ENCODE data around the gene NCOA3. TPM values are rescaled to one million over a fixed set of nuclear protein-coding genes. Genes with fewer than 3 reads are reported as not detected.

Gene NCOA3
- total RNA-seq, 1 experiment from 2014 or later, result 25.9 TPM

DNA sequence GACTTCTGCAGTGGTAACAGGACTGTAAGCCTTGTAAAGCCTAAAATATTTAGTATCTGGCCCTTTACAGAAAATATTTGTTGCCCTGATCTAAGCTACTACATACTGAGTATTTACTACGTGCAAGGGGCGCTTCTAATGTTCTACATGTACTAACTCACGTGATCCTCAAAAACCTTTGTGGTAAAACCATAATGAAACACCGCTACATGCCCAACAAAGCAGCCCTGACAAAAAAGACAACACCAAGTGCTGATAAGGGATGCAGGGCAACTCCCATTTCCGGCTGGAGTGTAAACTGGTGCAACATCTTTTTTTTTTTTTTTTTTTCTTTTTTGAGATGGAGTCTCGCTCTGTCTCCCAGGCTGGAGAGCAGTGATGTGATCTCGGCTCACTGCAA is 198.6 kb downstream of the NCOA3 start:
- Histone ChIP-seq H3K36me3 (ENCODE audit: control insufficient read depth in 1 of 2, insufficient read depth in 2 of 2, low read length in 2 of 2) (no peaks in the 10 kb centered on the region), H2AFZ (ENCODE audit: low read depth, low read length, poor library complexity, severe bottlenecking) (no peak overlapping the region), H3K79me2 (ENCODE audit: insufficient read depth, low read length) (no peaks in the 10 kb centered on the region), H4K20me1 (ENCODE audit: insufficient read depth) (no peaks in the 10 kb centered on the region), H3K9ac (ENCODE audit: low read length) (no peak overlapping the region), H3K4me1 (ENCODE audit: control insufficient read depth in 1 of 2, insufficient read depth in 2 of 2, low read length in 2 of 2) (peaks cover 2 to 8% of the 10 kb centered on the region in 2 experiments; a peak in 3 of 4 replicates), H3K9me2 (ENCODE audit: insufficient read depth) (no peaks in the 10 kb centered on the region), H3K4me3 (replicated peaks in 1 of 2; ENCODE audit: low read depth in 1 of 2, low read length in 2 of 2) (no peak overlapping the region), H3K4me2 (ENCODE audit: low read length) (no peak overlapping the region), H3K27me3 (ENCODE audit: insufficient read depth, low read length) (no peaks in the 10 kb centered on the region), H3K9me3 (ENCODE audit: control insufficient read depth in 1 of 2, insufficient read depth in 1 of 2, low read depth in 1 of 2, low read length in 2 of 2) (no peaks in the 10 kb centered on the region), H3K27ac (ENCODE audit: low read depth, low read length) (no peak overlapping the region)
- ChIA-PET RAD21 (ENCODE audit: low non-redundant PET in 1 of 2, low total read pairs in 2 of 2, uncharacterized antibody in 2 of 2, unreplicated experiment in 2 of 2) (no interaction called here), POLR2A (no interaction called here), CTCF (no interaction called here)
- intact Hi-C loops (cut with micrococcal nuclease), result no loop called here
- ATAC-seq, result no peak
- no TSS peak for BruUV-seq (replicated peaks)
- no peak for DNase-seq (ENCODE audit: low read depth, low spot score)
- no peak for TF ChIP-seq EZH2phosphoT487 (IDR thresholded peaks at IDR 0.05; ENCODE audit: borderline replicate concordance)

DNA sequence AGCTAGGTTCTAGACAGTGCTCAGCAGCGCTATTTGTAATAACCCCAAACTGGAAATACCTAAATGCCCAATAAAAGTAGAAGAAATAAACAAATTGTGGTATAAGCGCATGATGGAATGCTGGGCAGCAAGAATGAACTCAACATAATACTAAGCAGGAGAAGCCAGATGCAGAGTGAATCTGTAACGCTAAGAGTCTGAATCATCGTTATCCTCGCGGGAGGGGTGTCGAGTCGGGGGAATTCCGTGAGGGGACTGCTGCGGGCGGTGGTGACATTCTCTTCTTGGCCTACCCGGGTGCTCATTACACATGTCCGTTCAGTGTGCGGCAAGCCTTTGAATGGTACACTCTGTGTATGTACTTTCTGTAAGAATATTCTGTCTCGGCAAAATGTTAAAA is 199.9 kb downstream of the NCOA3 start:
- CTCF ChIA-PET, result no interaction called here
- no peak overlapping the region for H3K27ac ChIP-seq (ENCODE audit: low read depth, low read length)
- no peak for ATAC-seq
- no peak overlapping the region for H2AFZ ChIP-seq (ENCODE audit: low read depth, low read length, poor library complexity, severe bottlenecking)
- RAD21 ChIA-PET (ENCODE audit: low non-redundant PET in 1 of 2, low total read pairs in 2 of 2, uncharacterized antibody in 2 of 2, unreplicated experiment in 2 of 2), result no interaction called here
- H3K4me3 ChIP-seq (replicated peaks in 1 of 2; ENCODE audit: low read depth in 1 of 2, low read length in 2 of 2), result no peak overlapping the region
- intact Hi-C loops (cut with micrococcal nuclease), result no loop called here
- no peaks in the 10 kb centered on the region for H3K79me2 ChIP-seq (ENCODE audit: insufficient read depth, low read length)
- no peak overlapping the region for H3K9ac ChIP-seq (ENCODE audit: low read length)
- no peaks in the 10 kb centered on the region for H3K9me2 ChIP-seq (ENCODE audit: insufficient read depth)
- H3K36me3 ChIP-seq (ENCODE audit: control insufficient read depth in 1 of 2, insufficient read depth in 2 of 2, low read length in 2 of 2), result no peaks in the 10 kb centered on the region
- no TSS peak for BruUV-seq (replicated peaks)
- peaks cover 4 to 10% of the 10 kb centered on the region in 2 experiments; a peak in 3 of 4 replicates for H3K4me1 ChIP-seq (ENCODE audit: control insufficient read depth in 1 of 2, insufficient read depth in 2 of 2, low read length in 2 of 2)
- H3K4me2 ChIP-seq (ENCODE audit: low read length), result no peak overlapping the region
- DNase-seq (ENCODE audit: low read depth, low spot score), result no peak
- H3K9me3 ChIP-seq (ENCODE audit: control insufficient read depth in 1 of 2, insufficient read depth in 1 of 2, low read depth in 1 of 2, low read length in 2 of 2), result no peaks in the 10 kb centered on the region
- POLR2A ChIA-PET, result no interaction called here
- TF ChIP-seq EZH2phosphoT487 (IDR thresholded peaks at IDR 0.05; ENCODE audit: borderline replicate concordance) (no peak), ELF1 (IDR thresholded peaks at IDR 0.05; ENCODE audit: borderline replicate concordance, low read depth) (no peak), EZH2 (IDR thresholded peaks at IDR 0.05) (no peak), JUND (IDR thresholded peaks at IDR 0.05) (no peak)
- TF ChIP-seq, protein P1, sequence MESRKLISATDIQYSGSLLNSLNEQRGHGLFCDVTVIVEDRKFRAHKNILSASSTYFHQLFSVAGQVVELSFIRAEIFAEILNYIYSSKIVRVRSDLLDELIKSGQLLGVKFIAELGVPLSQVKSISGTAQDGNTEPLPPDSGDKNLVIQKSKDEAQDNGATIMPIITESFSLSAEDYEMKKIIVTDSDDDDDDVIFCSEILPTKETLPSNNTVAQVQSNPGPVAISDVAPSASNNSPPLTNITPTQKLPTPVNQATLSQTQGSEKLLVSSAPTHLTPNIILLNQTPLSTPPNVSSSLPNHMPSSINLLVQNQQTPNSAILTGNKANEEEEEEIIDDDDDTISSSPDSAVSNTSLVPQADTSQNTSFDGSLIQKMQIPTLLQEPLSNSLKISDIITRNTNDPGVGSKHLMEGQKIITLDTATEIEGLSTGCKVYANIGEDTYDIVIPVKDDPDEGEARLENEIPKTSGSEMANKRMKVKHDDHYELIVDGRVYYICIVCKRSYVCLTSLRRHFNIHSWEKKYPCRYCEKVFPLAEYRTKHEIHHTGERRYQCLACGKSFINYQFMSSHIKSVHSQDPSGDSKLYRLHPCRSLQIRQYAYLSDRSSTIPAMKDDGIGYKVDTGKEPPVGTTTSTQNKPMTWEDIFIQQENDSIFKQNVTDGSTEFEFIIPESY (IDR thresholded peaks at IDR 0.05; ENCODE audit: extremely low read depth, insufficient replicate concordance, low read length), result no peak
- TF ChIP-seq, protein P2, sequence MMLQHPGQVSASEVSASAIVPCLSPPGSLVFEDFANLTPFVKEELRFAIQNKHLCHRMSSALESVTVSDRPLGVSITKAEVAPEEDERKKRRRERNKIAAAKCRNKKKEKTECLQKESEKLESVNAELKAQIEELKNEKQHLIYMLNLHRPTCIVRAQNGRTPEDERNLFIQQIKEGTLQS (IDR thresholded peaks at IDR 0.05), result no peak
- TF ChIP-seq, protein P3, sequence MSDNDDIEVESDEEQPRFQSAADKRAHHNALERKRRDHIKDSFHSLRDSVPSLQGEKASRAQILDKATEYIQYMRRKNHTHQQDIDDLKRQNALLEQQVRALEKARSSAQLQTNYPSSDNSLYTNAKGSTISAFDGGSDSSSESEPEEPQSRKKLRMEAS (IDR thresholded peaks at IDR 0.05), result no peak
- H4K20me1 ChIP-seq (ENCODE audit: insufficient read depth), result no peaks in the 10 kb centered on the region
- no peaks in the 10 kb centered on the region for H3K27me3 ChIP-seq (ENCODE audit: insufficient read depth, low read length)

Data from HCT116 (cell line).